Tibial nerve (tissue), 4 donors: ENCODE data around the gene ATOSA. TPM values are rescaled to one million over a fixed set of nuclear protein-coding genes. Genes with fewer than 3 reads are reported as not detected.
A peak's percentile ranks its signal among the peaks of the same experiment; 100 is the strongest.

ENCODE experiments used
- DNase-seq, 2 donors: peaks; one replicate each; pipeline ENCODE4 v3.0.0-alpha.2; 2019; ENCODE audit warnings: low spot score in 2 of 2
- H3K27ac ChIP-seq, 4 donors: fragments of 200-600 bp; sonication (generic) in 3 of 4; one replicate each; pipeline ENCODE4 v1.5.1; 2017 to 2019; ENCODE audit warnings: mild to moderate bottlenecking in 1 of 4
- H3K27me3 ChIP-seq, 2 donors: fragments of 200-600 bp; sonication (generic) in 1 of 2; one replicate each; pipeline versions ENCODE4 v1.5.1 to v1.6.0; 2017 to 2019
- H3K36me3 ChIP-seq, 3 donors: fragments of 200-600 bp; sonication (generic); one replicate each; pipeline ENCODE4 v1.5.1; 2018 to 2019
- H3K4me1 ChIP-seq, 4 donors: fragments of 200-600 bp; sonication (generic) in 3 of 4; one replicate each; pipeline ENCODE4 v1.5.1; 2017 to 2019
- H3K4me3 ChIP-seq, 4 donors: fragments of 200-600 bp; sonication (generic) in 3 of 4; one replicate each; pipeline ENCODE4 v1.5.1; 2017 to 2019; ENCODE audit warnings: mild to moderate bottlenecking in 1 of 4, moderate library complexity in 1 of 4
- H3K9me3 ChIP-seq, 4 donors: fragments of 200-600 bp; sonication (generic) in 3 of 4; one replicate each; pipeline ENCODE4 v1.5.1; 2017 to 2019
- CTCF ChIP-seq, 5 experiments: fragments of 200-600 bp in 3 of 5; fragments of 450-650 bp in 2 of 5; sonication (generic) in 3 of 5; IDR thresholded peaks; one replicate each; pipeline ENCODE4 v1.5.1; 2016 to 2019; ENCODE audit warnings: antibody characterized with exemption in 5 of 5, mild to moderate bottlenecking in 3 of 5, moderate library complexity in 2 of 5
- EP300 ChIP-seq, 2 donors: sonication (generic); formaldehyde crosslinking; IDR thresholded peaks; one replicate each; pipeline ENCODE4 v1.6.1; 2017; ENCODE audit warnings: antibody characterized with exemption in 2 of 2, mild to moderate bottlenecking in 1 of 2
- POLR2A ChIP-seq, 2 donors: fragments of 450-650 bp; IDR thresholded peaks; one replicate each; pipeline ENCODE4 v1.6.1; 2017; ENCODE audit warnings: antibody characterized with exemption in 2 of 2, mild to moderate bottlenecking in 2 of 2, moderate library complexity in 2 of 2
- WGBS, 2 donors: methylation state at CpG; one replicate each; pipeline ENCODE4 v1.1.5; 2018; 5-methylcytosine and 5-hydroxymethylcytosine counted together
- total RNA-seq, 4 donors: library from RNA; depleted of rRNA; stranded (reverse); fragments of >200 nt; gene quantifications; one replicate each; pipeline ENCODE4 v1.1.0, GENCODE V29; 2016

ATOSA gene
- total RNA-seq = 10 to 100 TPM; 64.5 to 98.8 (median 88.5) TPM

DNA sequence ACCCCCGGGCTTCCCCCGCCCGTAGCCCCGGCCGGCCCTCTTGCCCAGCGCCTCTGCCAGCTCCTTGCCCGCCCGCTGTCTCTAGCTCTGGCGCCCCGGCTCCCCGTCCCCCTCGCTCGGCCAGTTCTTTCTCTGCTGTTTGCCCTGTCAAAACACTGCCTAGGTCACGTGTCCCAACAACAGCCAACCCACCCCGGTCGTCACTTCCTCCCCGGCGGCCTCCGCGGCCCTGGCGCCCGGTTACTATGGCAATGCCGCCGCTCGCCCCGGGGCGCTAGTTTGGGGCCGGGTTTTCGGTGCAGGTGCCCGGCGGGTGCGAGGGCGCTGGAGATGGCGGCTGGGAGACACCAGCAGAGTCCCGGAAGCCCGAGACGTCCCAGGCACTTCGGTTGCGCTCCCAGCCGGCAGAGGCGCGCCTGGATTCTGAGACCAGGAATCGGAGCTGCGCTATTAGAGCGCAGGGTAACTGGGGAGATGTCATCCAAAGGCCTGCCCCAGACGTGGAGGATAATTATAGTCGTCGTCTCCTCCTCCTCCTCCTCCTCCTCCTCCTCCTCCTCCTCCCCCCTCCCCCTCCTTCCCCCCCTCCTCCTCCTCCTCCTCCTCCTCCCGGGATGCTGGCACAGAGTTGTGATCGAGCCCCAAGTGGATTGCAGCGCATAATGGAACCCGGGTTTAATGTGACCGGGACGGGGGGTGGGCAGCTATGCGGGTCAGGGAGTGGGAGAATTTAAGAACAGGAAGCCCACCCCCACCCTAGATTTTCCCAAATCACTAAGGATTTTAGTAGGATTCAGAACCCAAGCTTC lies at the start of gene ATOSA:
Gene ATOSA, minus strand, starts transcription at position 157 of the 809 bp plus-strand sequence. CDS start 1,367 bp downstream, outside the sequence.
- Histone ChIP-seq H3K36me3 (peaks cover 0 to 11% (median 0%) of the 10 kb centered on the region in 3 donors), H3K27me3 (no peaks in the 10 kb centered on the region), H3K4me1 (peaks cover 0 to 41% (median 8%) of the 10 kb centered on the region in 4 donors), H3K9me3 (no peaks in the 10 kb centered on the region), H3K27ac (peak within 1 kb of the TSS; percentile 89 to 99 (median 97)), H3K4me3 (peak within 1 kb of the TSS; percentile 67 to 95 (median 84))
- WGBS, 2 donors = 1% methylated on average over 49 to 55 of the region's 55 CpGs
- TF ChIP-seq EP300 (IDR thresholded peaks at IDR 0.05) (peak; percentile 52 to 95), POLR2A (IDR thresholded peaks at IDR 0.05) (peak; percentile 76 to 89), CTCF (IDR thresholded peaks at IDR 0.05) (peak in 2 of 5 experiments; percentile 9 to 40)
- peak; percentile 85 to 90 for DNase-seq

DNA sequence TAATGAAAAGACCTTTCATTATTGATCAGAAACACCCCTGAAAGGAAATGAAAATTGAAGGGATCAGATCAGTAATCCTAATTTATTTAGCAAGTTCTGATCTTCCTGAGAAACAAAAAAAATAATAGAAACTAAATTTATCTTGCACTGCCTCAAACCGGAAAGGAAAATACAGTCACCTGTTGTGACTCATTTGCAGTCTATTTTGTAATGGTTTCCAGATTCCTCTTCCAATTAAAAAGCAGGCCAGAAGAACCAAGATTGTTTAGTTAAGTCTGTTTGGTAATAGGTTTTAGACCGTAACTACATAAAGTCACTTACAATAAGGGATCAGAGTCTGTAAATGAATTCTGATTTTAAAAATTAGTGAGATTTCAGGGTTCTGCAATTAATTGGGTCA lies 49.7 kb upstream of the ATOSA start:
- H3K27me3 ChIP-seq = no peaks in the 10 kb centered on the region
- H3K4me3 ChIP-seq = no peak overlapping the region
- H3K4me1 ChIP-seq = peaks cover 0 to 6% (median 3%) of the 10 kb centered on the region in 4 donors
- TF ChIP-seq EP300 (IDR thresholded peaks at IDR 0.05) (no peak), POLR2A (IDR thresholded peaks at IDR 0.05) (no peak), CTCF (IDR thresholded peaks at IDR 0.05) (no peak)
- no peak overlapping the region for H3K27ac ChIP-seq
- H3K36me3 ChIP-seq = no peaks in the 10 kb centered on the region
- no peaks in the 10 kb centered on the region for H3K9me3 ChIP-seq
- WGBS, 2 donors = 48 to 66% methylated on average over 2 of the region's 2 CpGs
- no peak for DNase-seq

DNA sequence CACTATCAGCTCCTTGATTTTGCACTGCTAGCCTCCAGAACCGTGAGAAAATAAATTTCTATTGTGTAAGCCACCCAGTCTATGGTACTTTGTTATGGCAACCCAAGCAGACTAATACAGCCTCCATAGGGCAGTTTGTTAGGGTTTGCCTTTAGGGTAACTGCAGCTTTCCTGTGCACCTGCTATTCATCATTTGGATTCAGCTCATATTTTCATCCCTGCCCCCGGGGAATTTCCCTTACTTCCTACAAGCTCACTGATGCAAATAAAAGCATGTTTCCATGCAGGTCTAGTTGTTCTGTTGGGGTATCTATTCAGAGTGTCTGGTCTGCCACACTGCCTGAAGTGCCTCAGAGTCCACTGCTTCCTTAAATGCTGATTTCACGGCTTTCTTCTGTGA lies 48.6 kb upstream of the ATOSA start:
- Histone ChIP-seq H3K4me3 (no peak overlapping the region), H3K27me3 (no peaks in the 10 kb centered on the region), H3K4me1 (peaks cover 0 to 5% (median 0%) of the 10 kb centered on the region in 4 donors), H3K36me3 (no peaks in the 10 kb centered on the region), H3K27ac (no peak overlapping the region), H3K9me3 (no peaks in the 10 kb centered on the region)
- TF ChIP-seq CTCF (IDR thresholded peaks at IDR 0.05) (no peak), POLR2A (IDR thresholded peaks at IDR 0.05) (no peak), EP300 (IDR thresholded peaks at IDR 0.05) (no peak)
- no peak for DNase-seq
- 58 to 76% methylated on average over 3 of the region's 3 CpGs for WGBS, 2 donors

DNA sequence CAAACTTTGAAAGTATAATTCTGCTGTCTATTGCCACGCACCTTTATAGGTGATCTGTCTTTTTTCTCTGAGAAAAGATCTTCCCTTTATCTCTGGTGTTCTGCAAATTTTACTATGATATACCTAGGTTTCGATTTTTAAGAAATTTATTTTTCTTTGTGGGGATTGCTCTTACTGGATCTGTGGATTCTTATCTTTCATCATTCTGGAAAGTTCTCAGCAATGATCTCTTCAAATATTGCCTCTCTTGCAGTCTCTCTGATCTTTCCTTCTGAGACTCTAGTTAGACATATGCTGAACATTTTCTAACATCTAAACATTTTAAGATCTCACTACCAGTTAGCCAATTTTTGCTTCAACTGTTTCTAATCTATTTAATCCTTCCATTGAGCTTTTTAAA lies 47.0 kb upstream of the ATOSA start:
- H3K27ac ChIP-seq = no peak overlapping the region
- no peak for TF ChIP-seq POLR2A (IDR thresholded peaks at IDR 0.05)
- no peak for TF ChIP-seq EP300 (IDR thresholded peaks at IDR 0.05)
- no peak for TF ChIP-seq CTCF (IDR thresholded peaks at IDR 0.05)
- 98 to 99% methylated on average over 2 of the region's 2 CpGs for WGBS, 2 donors
- no peak overlapping the region for H3K4me3 ChIP-seq
- no peaks in the 10 kb centered on the region for H3K36me3 ChIP-seq
- DNase-seq = no peak
- no peaks in the 10 kb centered on the region for H3K9me3 ChIP-seq
- no peaks in the 10 kb centered on the region for H3K27me3 ChIP-seq
- H3K4me1 ChIP-seq = peaks cover 0 to 5% (median 0%) of the 10 kb centered on the region in 4 donors

GRCh38 chr15:52718551-52718950 lies 39.4 kb upstream of the ATOSA start:
- no peaks in the 10 kb centered on the region for H3K36me3 ChIP-seq
- TF ChIP-seq POLR2A (IDR thresholded peaks at IDR 0.05) (no peak), CTCF (IDR thresholded peaks at IDR 0.05) (no peak), EP300 (IDR thresholded peaks at IDR 0.05) (no peak)
- H3K4me1 ChIP-seq = no peaks in the 10 kb centered on the region
- no peak overlapping the region for H3K27ac ChIP-seq
- no peak overlapping the region for H3K4me3 ChIP-seq
- DNase-seq = no peak
- H3K27me3 ChIP-seq = no peaks in the 10 kb centered on the region
- WGBS, 2 donors = 79 to 84% methylated on average over 2 of the region's 2 CpGs
- H3K9me3 ChIP-seq = no peaks in the 10 kb centered on the region
